Uterus (tissue), 4 donors: ENCODE measurements around the gene ENPP3. TPM values are rescaled to one million over a fixed set of nuclear protein-coding genes. Genes with fewer than 3 reads are reported as not detected.

ENCODE experiments used
- DNase-seq, 2 donors: peaks; one replicate each; pipeline ENCODE4 v3.0.0-alpha.2; 2019 to 2020
- H3K27ac ChIP-seq, 2 donors: fragments of 200-600 bp; sonication (generic); 1 replicate in 1 of 2; 2 replicates in 1 of 2; pipeline ENCODE4 v1.5.1; 2016 to 2018
- H3K27me3 ChIP-seq, 2 donors: fragments of 200-600 bp; sonication (generic); one replicate each; pipeline ENCODE4 v1.5.1; 2018 to 2019; ENCODE audit warnings: control low read depth in 1 of 2
- H3K36me3 ChIP-seq, 2 donors: fragments of 200-600 bp; sonication (generic); one replicate each; pipeline ENCODE4 v1.5.1; 2019; ENCODE audit warnings: control low read depth in 1 of 2
- H3K4me1 ChIP-seq, 2 donors: fragments of 200-600 bp; sonication (generic); one replicate each; pipeline ENCODE4 v1.5.1; 2018 to 2019; ENCODE audit warnings: control low read depth in 1 of 2
- H3K4me3 ChIP-seq, 2 donors: fragments of 200-600 bp; sonication (generic); 1 replicate in 1 of 2; 2 replicates in 1 of 2; pipeline ENCODE4 v1.5.1; 2018 to 2019; ENCODE audit warnings: mild to moderate bottlenecking in 1 of 2
- H3K9me3 ChIP-seq, 2 donors: fragments of 200-600 bp; sonication (generic); one replicate each; pipeline ENCODE4 v1.5.1; 2019; ENCODE audit warnings: control low read depth in 1 of 2
- CTCF ChIP-seq, 4 experiments: fragments of 200-600 bp in 2 of 4; fragments of 450-650 bp in 2 of 4; sonication (generic) in 2 of 4; IDR thresholded peaks; one replicate each; pipeline ENCODE4 v1.5.1; 2016 to 2019; ENCODE audit warnings: antibody characterized with exemption in 4 of 4, mild to moderate bottlenecking in 2 of 4, moderate library complexity in 1 of 4
- POLR2A ChIP-seq, 2 donors: fragments of 450-650 bp; IDR thresholded peaks; one replicate each; pipeline ENCODE4 v1.6.1; 2016; ENCODE audit warnings: antibody characterized with exemption in 2 of 2, mild to moderate bottlenecking in 1 of 2, moderate library complexity in 1 of 2
- intact Hi-C: fragments of 100-400 bp; cut with DNase I; formaldehyde crosslinking; loops from one replicate; pipeline ENCODE4 v1.15.1; 2023; ENCODE audit warnings: low total_unique reads
- total RNA-seq, 4 donors: library from RNA; depleted of rRNA in 3 of 4; stranded (reverse); fragments of >200 nt in 3 of 4; gene quantifications; one replicate each; pipeline versions ENCODE4 v1.1.0 to v1.2.4, GENCODE V29; 2014 to 2023
- donor health status: DM: yes; HTN: yes; CAD: no.

The ENPP3 gene
- total RNA-seq, 4 donors from 2014 or later: 0.40 to 7.2 (median 4.2) TPM

- Histone ChIP-seq H3K4me3 (no peak overlapping the region), H3K4me1 (peaks cover 0 to 2% of the 10 kb centered on the region in 2 donors), H3K36me3 (no peaks in the 10 kb centered on the region), H3K27me3 (no peaks in the 10 kb centered on the region), H3K27ac (no peak overlapping the region), H3K9me3 (no peaks in the 10 kb centered on the region)
- intact Hi-C loops: no loop called here
- no peak for TF ChIP-seq POLR2A (IDR thresholded peaks at IDR 0.05)
- no peak for TF ChIP-seq CTCF (IDR thresholded peaks at IDR 0.05)
- no peak for DNase-seq
These were observed 138.8 kb downstream of the ENPP3 start for GRCh38 chr6:131775886-131776285.

GRCh38 chr6:131776985-131777384 lies 139.9 kb downstream of the ENPP3 start:
- TF ChIP-seq CTCF (IDR thresholded peaks at IDR 0.05) (no peak), POLR2A (IDR thresholded peaks at IDR 0.05) (no peak)
- peaks cover 0 to 2% of the 10 kb centered on the region in 2 donors for H3K4me1 ChIP-seq
- H3K27me3 ChIP-seq: no peaks in the 10 kb centered on the region
- no peak for DNase-seq
- intact Hi-C loops: no loop called here
- H3K27ac ChIP-seq: no peak overlapping the region
- H3K36me3 ChIP-seq: no peaks in the 10 kb centered on the region
- no peaks in the 10 kb centered on the region for H3K9me3 ChIP-seq
- H3K4me3 ChIP-seq: no peak overlapping the region

- Histone ChIP-seq H3K36me3 (no peaks in the 10 kb centered on the region), H3K27me3 (no peaks in the 10 kb centered on the region), H3K9me3 (no peaks in the 10 kb centered on the region), H3K4me1 (peaks cover 0 to 2% of the 10 kb centered on the region in 2 donors), H3K4me3 (no peak overlapping the region), H3K27ac (peak overlapping the region in 1 of 2 donors; percentile 35)
- TF ChIP-seq POLR2A (IDR thresholded peaks at IDR 0.05): no peak
- TF ChIP-seq CTCF (IDR thresholded peaks at IDR 0.05): no peak
- intact Hi-C loops: no loop called here
- DNase-seq: no peak
These were observed 141.1 kb downstream of the ENPP3 start for GRCh38 chr6:131778169-131778568.

- DNase-seq: no peak
- TF ChIP-seq POLR2A (IDR thresholded peaks at IDR 0.05) (no peak), CTCF (IDR thresholded peaks at IDR 0.05) (no peak)
- Histone ChIP-seq H3K4me3 (no peak overlapping the region), H3K36me3 (no peaks in the 10 kb centered on the region), H3K27ac (no peak overlapping the region), H3K27me3 (no peaks in the 10 kb centered on the region), H3K4me1 (peaks cover 0 to 2% of the 10 kb centered on the region in 2 donors), H3K9me3 (no peaks in the 10 kb centered on the region)
- intact Hi-C loops: no loop called here
These were observed 142.2 kb downstream of the ENPP3 start for GRCh38 chr6:131779304-131779703.

- DNase-seq: no peak
- intact Hi-C loops: no loop called here
- no peak for TF ChIP-seq POLR2A (IDR thresholded peaks at IDR 0.05)
- no peak for TF ChIP-seq CTCF (IDR thresholded peaks at IDR 0.05)
- no peak overlapping the region for H3K27ac ChIP-seq
- no peaks in the 10 kb centered on the region for H3K36me3 ChIP-seq
- H3K4me1 ChIP-seq: peaks cover 0 to 2% of the 10 kb centered on the region in 2 donors
- no peaks in the 10 kb centered on the region for H3K9me3 ChIP-seq
- no peaks in the 10 kb centered on the region for H3K27me3 ChIP-seq
- no peak overlapping the region for H3K4me3 ChIP-seq
These were observed 143.5 kb downstream of the ENPP3 start for GRCh38 chr6:131780600-131780999.
